H9 (cell line): Measurements from ENCODE around the gene PDE1A. TPM values are rescaled to one million over a fixed set of nuclear protein-coding genes. Genes with fewer than 3 reads are reported as not detected.

Source experiments
- DNase-seq: peaks from one replicate; pipeline ENCODE4 v3.0.0-alpha.2; 2017
- H2AFZ ChIP-seq: one replicate; pipeline ENCODE4 v1.6.1; 2013; ENCODE audit warnings: mild to moderate bottlenecking, low read length, control low read depth, moderate library complexity
- H2AK5ac ChIP-seq: 2 replicates; pipeline ENCODE4 v1.6.1; 2013; ENCODE audit warnings: low read length, control low read depth, mixed read lengths; ENCODE audit not compliant: insufficient read length
- H2BK120ac ChIP-seq: one replicate; pipeline ENCODE4 v1.6.1; 2013; ENCODE audit warnings: low read depth, mild to moderate bottlenecking, low read length, control low read depth, inconsistent platforms; ENCODE audit not compliant: poor library complexity, severe bottlenecking
- H2BK12ac ChIP-seq: 2 replicates; pipeline ENCODE4 v1.6.1; 2013; ENCODE audit warnings: low read length, control low read depth, mixed read lengths, low read depth; ENCODE audit not compliant: insufficient read length
- H2BK15ac ChIP-seq: 2 replicates; pipeline ENCODE4 v1.6.1; 2013; ENCODE audit warnings: low read depth, low read length, control low read depth
- H2BK20ac ChIP-seq: one replicate; pipeline ENCODE4 v1.6.1; 2013; ENCODE audit warnings: low read depth, mild to moderate bottlenecking, low read length, control low read depth, inconsistent platforms; ENCODE audit not compliant: poor library complexity, severe bottlenecking
- H2BK5ac ChIP-seq: 2 replicates; pipeline ENCODE4 v1.6.1; 2013; ENCODE audit warnings: low read length, control low read depth, mixed read lengths; ENCODE audit not compliant: insufficient read length
- H3K14ac ChIP-seq: 2 replicates; pipeline ENCODE4 v1.6.1; 2013; ENCODE audit warnings: low read length, control low read depth; ENCODE audit not compliant: insufficient read depth
- H3K18ac ChIP-seq: 2 replicates; pipeline ENCODE4 v1.6.1; 2013; ENCODE audit warnings: low read depth, mild to moderate bottlenecking, mixed read lengths, low read length, control low read depth; ENCODE audit not compliant: insufficient read length
- H3K23ac ChIP-seq: 2 replicates; pipeline ENCODE4 v1.6.1; 2013; ENCODE audit warnings: low read length, control low read depth, mixed read lengths, low read depth; ENCODE audit not compliant: insufficient read length
- H3K23me2 ChIP-seq: 2 replicates; pipeline ENCODE4 v1.6.1; 2013; ENCODE audit warnings: low read depth, mild to moderate bottlenecking, mixed read lengths, low read length, control low read depth; ENCODE audit not compliant: insufficient read length, poor library complexity, severe bottlenecking
- H3K27ac ChIP-seq: 2 replicates; pipeline ENCODE4 v1.5.1; 2013; ENCODE audit warnings: low read length, control low read depth, mixed read lengths, low read depth; ENCODE audit not compliant: insufficient read length
- H3K27me3 ChIP-seq: 2 replicates; pipeline ENCODE4 v1.6.1; 2013; ENCODE audit warnings: low read length, control low read depth, inconsistent platforms; ENCODE audit not compliant: insufficient read depth
- H3K4ac ChIP-seq: 2 replicates; pipeline ENCODE4 v1.6.1; 2013; ENCODE audit warnings: low read depth, mild to moderate bottlenecking, control low read depth, inconsistent platforms, low read length, moderate library complexity
- H3K4me1 ChIP-seq: 2 replicates; pipeline ENCODE4 v1.6.1; 2013; ENCODE audit warnings: low read length, control low read depth, inconsistent platforms; ENCODE audit not compliant: insufficient read depth
- H3K4me2 ChIP-seq: 2 replicates; pipeline ENCODE4 v1.6.1; 2013; ENCODE audit warnings: low read length, control low read depth, mixed read lengths; ENCODE audit not compliant: insufficient read length, insufficient read depth
- H3K56ac ChIP-seq: 2 replicates; pipeline ENCODE4 v1.6.1; 2013; ENCODE audit warnings: low read depth, mild to moderate bottlenecking, mixed read lengths, low read length, control low read depth; ENCODE audit not compliant: insufficient read length
- H3K79me1 ChIP-seq: 2 replicates; pipeline ENCODE4 v1.6.1; 2013; ENCODE audit warnings: low read depth, mild to moderate bottlenecking, moderate library complexity, low read length, control low read depth, inconsistent platforms; ENCODE audit not compliant: insufficient read depth, poor library complexity, severe bottlenecking
- H3K79me2 ChIP-seq: 2 replicates; pipeline ENCODE4 v1.6.1; 2013; ENCODE audit warnings: low read length, control low read depth, inconsistent platforms; ENCODE audit not compliant: insufficient read depth
- H3K9ac ChIP-seq: 2 replicates; pipeline ENCODE4 v1.6.1; 2013; ENCODE audit warnings: low read length, control low read depth, mixed read lengths; ENCODE audit not compliant: insufficient read length; ENCODE audit errors: extremely low read depth
- H3K9me3 ChIP-seq: one replicate; pipeline ENCODE4 v1.6.1; 2013; ENCODE audit warnings: low read depth, low read length, inconsistent platforms; ENCODE audit not compliant: control insufficient read depth
- H3T11ph ChIP-seq: one replicate; pipeline ENCODE4 v1.6.1; 2013; ENCODE audit warnings: mild to moderate bottlenecking, low read length, control low read depth, inconsistent platforms
- H4K20me1 ChIP-seq: one replicate; pipeline ENCODE4 v1.6.1; 2013; ENCODE audit not compliant: control insufficient read depth, insufficient read length, insufficient read depth
- H4K5ac ChIP-seq: 2 replicates; pipeline ENCODE4 v1.6.1; 2013; ENCODE audit warnings: low read depth, mild to moderate bottlenecking, mixed read lengths, low read length, control low read depth; ENCODE audit not compliant: insufficient read length
- H4K8ac ChIP-seq: replicated peaks from 2 replicates; pipeline ENCODE4 v1.6.1; 2013; ENCODE audit warnings: low read length, control low read depth, mixed read lengths, low read depth; ENCODE audit not compliant: insufficient read length
- H4K91ac ChIP-seq: 2 replicates; pipeline ENCODE4 v1.6.1; 2013; ENCODE audit warnings: low read depth, mild to moderate bottlenecking, moderate library complexity, mixed read lengths, low read length, control low read depth; ENCODE audit not compliant: insufficient read length
- H3K27ac Mint-ChIP-seq, 3 experiments: 2 replicates in 2 of 3; 3 replicates in 1 of 3; pipeline ENCODE4 v1.8.0; 2020 to 2021; ENCODE audit warnings: mixed read lengths in 3 of 3, mild to moderate bottlenecking in 1 of 3, moderate library complexity in 1 of 3
- H3K27me3 Mint-ChIP-seq: 2 replicates; pipeline ENCODE4 v1.8.0; 2021; ENCODE audit warnings: low read depth, mild to moderate bottlenecking, moderate library complexity, mixed read lengths
- H3K36me3 Mint-ChIP-seq, 3 experiments: 2 replicates in 2 of 3; 3 replicates in 1 of 3; pipeline ENCODE4 v1.8.0; 2020 to 2021; ENCODE audit warnings: low read depth in 3 of 3, mixed read lengths in 3 of 3; ENCODE audit not compliant: insufficient read depth in 1 of 3
- H3K4me1 Mint-ChIP-seq, 2 experiments: 2 replicates each; pipeline ENCODE4 v1.8.0; 2020; ENCODE audit warnings: mixed read lengths in 2 of 2
- H3K4me3 Mint-ChIP-seq, 2 experiments: 2 replicates in 1 of 2; 3 replicates in 1 of 2; pipeline ENCODE4 v1.8.0; 2020 to 2021; ENCODE audit warnings: mild to moderate bottlenecking in 2 of 2, mixed read lengths in 2 of 2, moderate library complexity in 1 of 2
- H3K9me3 Mint-ChIP-seq, 2 experiments: 2 replicates in 1 of 2; 3 replicates in 1 of 2; pipeline ENCODE4 v1.8.0; 2020; ENCODE audit warnings: mild to moderate bottlenecking in 2 of 2, mixed read lengths in 2 of 2, moderate library complexity in 1 of 2
- WGBS: extraction: QIAGEN DNeasy Blood & Tissue Kit; methylation state at CpG from one replicate; pipeline ENCODE4 v1.1.7; 2013; ENCODE audit warnings: missing lambda C conversion rate, low lambda C conversion rate, mixed read lengths; ENCODE audit not compliant: insufficient read length; ENCODE audit errors: extremely low coverage; 5-methylcytosine and 5-hydroxymethylcytosine counted together
- total RNA-seq: library from RNA; stranded (reverse); gene quantifications from 2 replicates; pipeline ENCODE4 v1.2.1, GENCODE V29; 2021
- TF ChIP-seq, protein P1 (sequence below): fragments of 200-600 bp; sonication (generic); conservative IDR thresholded peaks from 3 replicates; pipeline ENCODE4 v1.8.0; 2021; ENCODE audit warnings: antibody characterized with exemption, mild to moderate bottlenecking

PDE1A gene
- total RNA-seq, 1 experiment from 2014 or later = 0.11 TPM

DNA sequence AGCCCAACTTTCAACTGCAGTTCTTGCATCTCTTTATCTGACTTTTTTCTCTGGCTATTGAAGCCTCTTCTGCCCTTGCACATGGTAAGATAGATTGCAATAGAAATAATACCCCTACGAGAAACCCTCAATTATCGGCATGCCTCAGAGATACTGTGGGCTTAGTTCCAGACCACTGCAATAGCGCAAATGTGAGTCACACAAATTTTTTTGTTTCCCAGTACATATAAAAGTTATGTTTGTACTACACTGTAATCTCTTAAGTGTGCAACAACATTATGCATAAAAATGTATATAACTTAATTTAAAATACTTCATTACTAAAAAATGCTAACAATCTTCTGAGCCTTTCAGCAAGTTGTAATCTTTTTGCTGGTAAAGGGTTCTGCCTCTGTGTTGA, 124.7 kb downstream of the PDE1A start:
- H3K23me2 ChIP-seq = no peaks in the 10 kb centered on the region
- no peak overlapping the region for H3K14ac ChIP-seq
- no peaks in the 10 kb centered on the region for H3K79me1 ChIP-seq
- no peaks in the 10 kb centered on the region; the same call in 1 of the 2 replicates for H3K27me3 ChIP-seq
- H3K56ac ChIP-seq = no peak overlapping the region
- Mint-ChIP-seq H3K36me3 (no peaks in the 10 kb centered on the region), H3K9me3 (no peaks in the 10 kb centered on the region), H3K27ac (no peak overlapping the region), H3K4me3 (no peak overlapping the region), H3K4me1 (no peaks in the 10 kb centered on the region), H3K27me3 (no peaks in the 10 kb centered on the region)
- no peak overlapping the region for H4K5ac ChIP-seq
- H3K18ac ChIP-seq = no peak overlapping the region
- H3T11ph ChIP-seq = no peak overlapping the region
- no peak overlapping the region for H2BK20ac ChIP-seq
- WGBS = no CpG with 5 or more reads among the region's 3 CpGs
- no peaks in the 10 kb centered on the region for H3K9me3 ChIP-seq
- no peak overlapping the region for H3K4me2 ChIP-seq
- H2BK15ac ChIP-seq = no peak overlapping the region
- H3K9ac ChIP-seq = no peak overlapping the region
- H3K27ac ChIP-seq = no peak overlapping the region
- H2BK120ac ChIP-seq = no peak overlapping the region
- no peak overlapping the region for H2AFZ ChIP-seq
- H4K91ac ChIP-seq = no peak overlapping the region
- no peaks in the 10 kb centered on the region for H3K79me2 ChIP-seq
- no peaks in the 10 kb centered on the region for H3K4me1 ChIP-seq
- no peak for DNase-seq
- no peak overlapping the region for H2AK5ac ChIP-seq
- no peak overlapping the region for H4K8ac ChIP-seq
- no peak overlapping the region for H2BK12ac ChIP-seq
- no peak overlapping the region for H3K4ac ChIP-seq
- no peaks in the 10 kb centered on the region for H4K20me1 ChIP-seq
- H3K23ac ChIP-seq = no peak overlapping the region
- H2BK5ac ChIP-seq = no peak overlapping the region
- TF ChIP-seq, protein P1, sequence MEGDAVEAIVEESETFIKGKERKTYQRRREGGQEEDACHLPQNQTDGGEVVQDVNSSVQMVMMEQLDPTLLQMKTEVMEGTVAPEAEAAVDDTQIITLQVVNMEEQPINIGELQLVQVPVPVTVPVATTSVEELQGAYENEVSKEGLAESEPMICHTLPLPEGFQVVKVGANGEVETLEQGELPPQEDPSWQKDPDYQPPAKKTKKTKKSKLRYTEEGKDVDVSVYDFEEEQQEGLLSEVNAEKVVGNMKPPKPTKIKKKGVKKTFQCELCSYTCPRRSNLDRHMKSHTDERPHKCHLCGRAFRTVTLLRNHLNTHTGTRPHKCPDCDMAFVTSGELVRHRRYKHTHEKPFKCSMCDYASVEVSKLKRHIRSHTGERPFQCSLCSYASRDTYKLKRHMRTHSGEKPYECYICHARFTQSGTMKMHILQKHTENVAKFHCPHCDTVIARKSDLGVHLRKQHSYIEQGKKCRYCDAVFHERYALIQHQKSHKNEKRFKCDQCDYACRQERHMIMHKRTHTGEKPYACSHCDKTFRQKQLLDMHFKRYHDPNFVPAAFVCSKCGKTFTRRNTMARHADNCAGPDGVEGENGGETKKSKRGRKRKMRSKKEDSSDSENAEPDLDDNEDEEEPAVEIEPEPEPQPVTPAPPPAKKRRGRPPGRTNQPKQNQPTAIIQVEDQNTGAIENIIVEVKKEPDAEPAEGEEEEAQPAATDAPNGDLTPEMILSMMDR = no peak
